T-helper 17 cell (primary cell): ENCODE results near the gene SLC24A1. TPM values are rescaled to one million over a fixed set of nuclear protein-coding genes. Genes with fewer than 3 reads are reported as not detected.
A peak's percentile ranks its signal among the peaks of the same experiment; 100 is the strongest.

Experiments used
- ATAC-seq: fragments of 150-1000 bp; cut with Tn5 transposase; 2 replicates; pipeline ENCODE4 v1.10.0; 2021; ENCODE audit warnings: mild to moderate bottlenecking, moderate library complexity
- DNase-seq, 3 donors: peaks; one replicate each; pipeline versions ENCODE4 v3.0.0 to v3.0.0-alpha.2; 2020 to 2021
- H3K9me3 ChIP-seq: one replicate; pipeline ENCODE4 v1.7.0; 2013; ENCODE audit warnings: low read length, mild to moderate bottlenecking; ENCODE audit not compliant: control insufficient read depth, poor library complexity, severe bottlenecking
- H3K27ac Mint-ChIP-seq: one replicate; pipeline ENCODE4 v1.8.0; 2022; ENCODE audit warnings: mild to moderate bottlenecking, moderate library complexity, mixed read lengths
- H3K27me3 Mint-ChIP-seq: one replicate; pipeline ENCODE4 v1.8.0; 2022; ENCODE audit warnings: mixed read lengths
- H3K36me3 Mint-ChIP-seq: one replicate; pipeline ENCODE4 v1.8.0; 2022; ENCODE audit warnings: low read depth, mixed read lengths
- H3K4me1 Mint-ChIP-seq: one replicate; pipeline ENCODE4 v1.8.0; 2022; ENCODE audit warnings: mild to moderate bottlenecking, mixed read lengths
- H3K4me3 Mint-ChIP-seq: one replicate; pipeline ENCODE4 v1.8.0; 2022; ENCODE audit warnings: mild to moderate bottlenecking, moderate library complexity, mixed read lengths
- total RNA-seq, 4 donors: library from RNA in 2 of 4; stranded (reverse) in 2 of 4; gene quantifications; one replicate each; pipeline ENCODE4 v1.2.3 and lab custom pipeline; 2022 to 2026

SLC24A1 gene
- total RNA-seq, 2 donors from 2014 or later, result 4.0 to 5.9 TPM

- H3K36me3 Mint-ChIP-seq, result peaks cover 11% of the 10 kb centered on the region
- DNase-seq (no peak), ATAC-seq (no peak)
- H3K4me1 Mint-ChIP-seq, result peaks cover 11% of the 10 kb centered on the region
- H3K4me3 Mint-ChIP-seq, result peak overlapping the region; percentile 36
- no peaks in the 10 kb centered on the region for H3K9me3 ChIP-seq
- H3K27me3 Mint-ChIP-seq, result peaks cover 12% of the 10 kb centered on the region
- H3K27ac Mint-ChIP-seq, result no peak overlapping the region
Observed at GRCh38 chr15:65629548-65629947, 7.8 kb downstream of the SLC24A1 start.

GRCh38 chr15:65630760-65631159 is 9.0 kb downstream of the SLC24A1 start:
- peaks cover 11% of the 10 kb centered on the region for H3K4me1 Mint-ChIP-seq
- peaks cover 12% of the 10 kb centered on the region for H3K27me3 Mint-ChIP-seq
- no peak for ATAC-seq
- DNase-seq, result no peak
- no peak overlapping the region for H3K4me3 Mint-ChIP-seq
- H3K36me3 Mint-ChIP-seq, result peaks cover 6% of the 10 kb centered on the region
- H3K27ac Mint-ChIP-seq, result no peak overlapping the region
- H3K9me3 ChIP-seq, result no peaks in the 10 kb centered on the region

GRCh38 chr15:65631503-65631902 is 9.8 kb downstream of the SLC24A1 start:
- ATAC-seq (no peak), DNase-seq (no peak)
- no peaks in the 10 kb centered on the region for H3K9me3 ChIP-seq
- Mint-ChIP-seq H3K36me3 (peaks cover 6% of the 10 kb centered on the region), H3K27me3 (peaks cover 12% of the 10 kb centered on the region), H3K27ac (peak overlapping the region; percentile 16), H3K4me1 (peaks cover 11% of the 10 kb centered on the region), H3K4me3 (peak overlapping the region; percentile 57)

DNA sequence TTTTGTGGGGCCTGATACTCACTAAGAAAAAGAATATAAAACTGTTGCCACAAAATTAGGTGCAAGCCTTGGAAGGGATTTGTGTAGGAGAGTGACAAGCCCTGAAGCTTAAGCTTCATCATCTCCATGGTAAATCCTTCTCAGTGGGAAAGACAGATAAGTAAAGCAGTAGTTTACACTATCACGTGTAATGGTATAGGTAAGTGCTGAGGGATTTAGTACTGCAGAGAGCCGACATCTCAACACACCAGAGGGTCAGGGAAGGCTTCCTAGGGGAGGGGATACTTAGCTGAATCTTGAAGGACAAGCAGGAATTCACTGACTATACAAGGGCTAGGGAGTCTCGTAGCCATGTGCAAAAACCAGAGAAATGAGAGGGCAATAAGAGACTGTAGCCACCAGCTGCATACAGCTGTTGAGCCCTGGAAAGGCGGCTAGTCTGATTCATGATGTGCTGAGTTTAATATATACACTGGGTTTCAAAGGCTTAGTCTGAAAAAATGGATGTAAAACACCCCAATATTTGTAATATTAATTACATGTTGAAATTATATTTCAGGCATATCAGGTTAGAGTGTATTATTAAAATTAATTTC is 11.1 kb downstream of the SLC24A1 start:
- DNase-seq (no peak), ATAC-seq (no peak)
- H3K4me1 Mint-ChIP-seq, result peaks cover 17% of the 10 kb centered on the region
- peaks cover 6% of the 10 kb centered on the region for H3K36me3 Mint-ChIP-seq
- H3K9me3 ChIP-seq, result no peaks in the 10 kb centered on the region
- H3K27ac Mint-ChIP-seq, result no peak overlapping the region
- H3K27me3 Mint-ChIP-seq, result peaks cover 12% of the 10 kb centered on the region
- H3K4me3 Mint-ChIP-seq, result no peak overlapping the region

DNA sequence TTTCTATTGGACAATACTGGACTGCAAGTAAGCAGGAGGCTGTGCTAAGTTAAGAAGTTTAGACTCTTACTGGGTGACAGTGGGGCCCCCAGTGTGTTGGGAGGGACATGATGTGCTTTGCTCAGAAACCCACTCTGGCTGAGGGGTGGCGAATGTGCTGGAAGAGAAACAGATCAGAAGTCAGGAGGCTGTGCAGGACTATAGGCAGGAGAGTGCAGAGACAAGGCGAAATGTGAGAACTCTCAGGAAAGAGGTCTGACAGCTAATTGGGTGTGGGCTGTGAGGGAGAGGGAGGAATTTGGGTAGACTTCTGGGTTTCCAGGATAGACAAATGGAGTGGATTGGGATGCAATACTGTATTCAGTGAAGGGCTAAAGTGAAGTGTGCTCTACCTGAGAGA is 12.0 kb downstream of the SLC24A1 start:
- no peak for ATAC-seq
- H3K27me3 Mint-ChIP-seq, result peaks cover 12% of the 10 kb centered on the region
- H3K36me3 Mint-ChIP-seq, result peaks cover 6% of the 10 kb centered on the region
- no peak for DNase-seq
- no peak overlapping the region for H3K4me3 Mint-ChIP-seq
- peaks cover 23% of the 10 kb centered on the region for H3K4me1 Mint-ChIP-seq
- H3K27ac Mint-ChIP-seq, result no peak overlapping the region
- H3K9me3 ChIP-seq, result no peaks in the 10 kb centered on the region

DNA sequence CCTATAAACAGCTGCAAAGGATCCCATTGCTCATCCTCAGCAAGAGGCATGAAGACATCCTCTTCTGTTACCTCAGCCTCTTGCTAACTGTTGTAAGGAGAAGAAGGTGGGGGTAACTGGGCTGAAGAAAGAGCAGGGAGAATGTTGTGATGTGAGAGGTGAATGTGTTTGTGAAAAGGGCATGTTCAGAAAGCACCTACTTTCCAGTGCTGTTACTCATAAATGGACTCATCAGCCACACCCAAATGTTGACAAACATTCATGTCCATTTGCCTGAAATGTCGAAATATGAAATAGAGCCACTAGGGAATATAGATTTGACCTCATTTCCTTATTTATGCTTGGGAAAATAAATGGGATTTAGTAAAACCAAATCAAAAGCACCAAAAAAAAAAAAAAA is 12.6 kb downstream of the SLC24A1 start:
- no peaks in the 10 kb centered on the region for H3K9me3 ChIP-seq
- DNase-seq (no peak), ATAC-seq (no peak)
- H3K27me3 Mint-ChIP-seq, result peaks cover 12% of the 10 kb centered on the region
- H3K36me3 Mint-ChIP-seq, result peaks cover 6% of the 10 kb centered on the region
- H3K4me3 Mint-ChIP-seq, result no peak overlapping the region
- H3K27ac Mint-ChIP-seq, result no peak overlapping the region
- H3K4me1 Mint-ChIP-seq, result peaks cover 28% of the 10 kb centered on the region

DNA sequence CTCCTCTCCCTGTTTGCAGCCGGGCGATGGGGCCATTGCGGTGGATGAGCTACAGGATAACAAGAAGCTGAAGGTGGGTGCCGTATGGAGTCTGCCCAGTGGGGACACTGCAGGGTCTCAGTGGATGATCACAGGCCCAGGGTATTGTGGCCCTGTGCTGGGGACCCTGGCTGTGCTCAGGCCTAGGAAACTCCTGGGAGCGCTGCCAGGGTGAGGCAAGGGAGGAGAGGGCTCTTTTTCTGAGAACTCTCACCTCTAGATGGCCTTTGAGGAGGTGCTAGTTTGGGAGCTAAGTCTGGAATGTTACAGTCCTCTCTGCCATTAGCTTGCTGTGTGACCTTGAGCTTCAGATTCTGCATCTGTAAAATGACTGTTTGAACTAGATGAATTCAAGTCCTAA is 16.4 kb downstream of the SLC24A1 start:
- Mint-ChIP-seq H3K27me3 (no peaks in the 10 kb centered on the region), H3K4me1 (peaks cover 18% of the 10 kb centered on the region), H3K4me3 (no peak overlapping the region), H3K36me3 (no peaks in the 10 kb centered on the region), H3K27ac (peak overlapping the region; percentile 27)
- ATAC-seq, result no peak
- no peak for DNase-seq
- H3K9me3 ChIP-seq, result no peaks in the 10 kb centered on the region

GRCh38 chr15:65638681-65639089 is 16.9 kb downstream of the SLC24A1 start:
- H3K9me3 ChIP-seq, result no peaks in the 10 kb centered on the region
- peaks cover 20% of the 10 kb centered on the region for H3K4me1 Mint-ChIP-seq
- DNase-seq (peak in 1 of 3 donors; percentile 17), ATAC-seq (peak; percentile 88)
- no peaks in the 10 kb centered on the region for H3K27me3 Mint-ChIP-seq
- H3K4me3 Mint-ChIP-seq, result peak overlapping the region; percentile 60
- no peak overlapping the region for H3K27ac Mint-ChIP-seq
- H3K36me3 Mint-ChIP-seq, result no peaks in the 10 kb centered on the region

GRCh38 chr15:65639509-65639908 is 17.8 kb downstream of the SLC24A1 start:
- no peak for DNase-seq
- Mint-ChIP-seq H3K27me3 (no peaks in the 10 kb centered on the region), H3K4me3 (no peak overlapping the region), H3K27ac (no peak overlapping the region), H3K4me1 (peaks cover 19% of the 10 kb centered on the region), H3K36me3 (no peaks in the 10 kb centered on the region)
- no peaks in the 10 kb centered on the region for H3K9me3 ChIP-seq
- ATAC-seq, result no peak

GRCh38 chr15:65641768-65642475 is 20.2 kb downstream of the SLC24A1 start:
- no peaks in the 10 kb centered on the region for H3K36me3 Mint-ChIP-seq

DNA sequence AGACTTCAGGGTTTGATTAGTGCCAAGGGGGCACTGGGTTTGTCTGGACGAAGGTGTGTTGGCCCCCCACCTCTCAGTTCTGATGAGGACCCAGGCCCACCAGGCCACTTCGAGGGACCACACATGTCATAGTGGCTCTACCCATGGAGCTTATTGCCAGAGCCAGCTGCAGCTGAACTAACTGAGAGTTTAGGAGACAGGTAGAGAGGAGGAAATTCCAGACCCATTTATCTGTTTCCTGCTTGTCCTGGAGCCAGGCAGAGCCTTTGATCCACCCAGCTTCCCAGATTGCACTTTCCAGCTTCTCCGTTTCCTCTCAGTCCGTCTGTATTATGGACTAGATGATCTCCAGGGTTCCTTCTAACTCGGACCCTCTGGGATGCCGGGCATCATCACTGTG is 20.9 kb downstream of the SLC24A1 start:
- no peak for ATAC-seq
- peaks cover 19% of the 10 kb centered on the region for H3K4me1 Mint-ChIP-seq
- no peak overlapping the region for H3K27ac Mint-ChIP-seq
- DNase-seq, result no peak
- H3K36me3 Mint-ChIP-seq, result no peaks in the 10 kb centered on the region
- no peaks in the 10 kb centered on the region for H3K27me3 Mint-ChIP-seq
- no peak overlapping the region for H3K4me3 Mint-ChIP-seq
- H3K9me3 ChIP-seq, result no peaks in the 10 kb centered on the region

More at GRCh38 chr15:65641768-65642475, 20.2 kb downstream of the SLC24A1 start:
- no peak for DNase-seq
- H3K4me1 Mint-ChIP-seq, result peaks cover 22% of the 10 kb centered on the region
- H3K9me3 ChIP-seq, result no peaks in the 10 kb centered on the region
- ATAC-seq, result no peak
- H3K27ac Mint-ChIP-seq, result peak overlapping the region; percentile 4
- no peaks in the 10 kb centered on the region for H3K27me3 Mint-ChIP-seq
- no peak overlapping the region for H3K4me3 Mint-ChIP-seq

- Mint-ChIP-seq H3K36me3 (no peaks in the 10 kb centered on the region), H3K27ac (no peak overlapping the region), H3K4me3 (no peak overlapping the region), H3K27me3 (no peaks in the 10 kb centered on the region), H3K4me1 (peaks cover 6% of the 10 kb centered on the region)
- ATAC-seq, result no peak
- H3K9me3 ChIP-seq, result no peaks in the 10 kb centered on the region
- DNase-seq, result no peak
Observed at GRCh38 chr15:65644282-65644681, 22.5 kb downstream of the SLC24A1 start.

DNA sequence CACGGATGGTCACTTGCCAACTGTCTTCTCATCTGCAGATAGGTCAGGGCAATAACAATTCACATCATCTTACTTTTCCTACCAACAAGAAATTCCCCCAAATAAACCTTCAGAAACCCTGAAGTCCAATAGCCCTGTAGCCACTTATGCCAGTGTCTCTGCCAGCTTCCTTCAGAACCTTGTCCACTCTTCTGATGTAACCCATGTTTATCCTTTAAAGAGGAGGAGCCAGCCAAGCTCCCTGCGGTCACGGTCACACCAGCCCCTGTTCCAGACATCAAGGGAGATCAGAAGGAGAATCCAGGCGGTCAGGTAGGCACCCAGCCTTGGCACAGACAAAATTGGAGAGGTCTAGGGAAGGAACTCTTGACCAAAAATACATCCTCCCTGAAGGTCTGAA is 23.7 kb downstream of the SLC24A1 start:
- no peaks in the 10 kb centered on the region for H3K36me3 Mint-ChIP-seq
- no peaks in the 10 kb centered on the region for H3K9me3 ChIP-seq
- no peak for DNase-seq
- peak overlapping the region; percentile 57 for H3K27ac Mint-ChIP-seq
- no peaks in the 10 kb centered on the region for H3K27me3 Mint-ChIP-seq
- no peak overlapping the region for H3K4me3 Mint-ChIP-seq
- H3K4me1 Mint-ChIP-seq, result peaks cover 9% of the 10 kb centered on the region
- no peak for ATAC-seq

- no peaks in the 10 kb centered on the region for H3K9me3 ChIP-seq
- no peak overlapping the region for H3K4me3 Mint-ChIP-seq
- peaks cover 11% of the 10 kb centered on the region for H3K4me1 Mint-ChIP-seq
- ATAC-seq, result no peak
- no peak for DNase-seq
- H3K36me3 Mint-ChIP-seq, result no peaks in the 10 kb centered on the region
- no peak overlapping the region for H3K27ac Mint-ChIP-seq
- no peaks in the 10 kb centered on the region for H3K27me3 Mint-ChIP-seq
Observed at GRCh38 chr15:65646486-65646885, 24.7 kb downstream of the SLC24A1 start.
